Astrocyte (in vitro differentiated cells and primary cell): ENCODE results near the gene NCAPG2. TPM values are rescaled to one million over a fixed set of nuclear protein-coding genes. Genes with fewer than 3 reads are reported as not detected.

ENCODE experiments used
- DNase-seq: peaks from one replicate; pipeline ENCODE4 v3.0.0-alpha.2; 2010; ENCODE audit warnings: low read depth
- FAIRE-seq: peaks from 2 replicates; lab custom pipeline; 2011; peaks lifted over from hg19 to GRCh38; lab: Jason Lieb, UNC
- H2AFZ ChIP-seq: 2 replicates; pipeline ENCODE4 v1.6.0; 2012; ENCODE audit warnings: low read depth, low read length, inconsistent platforms
- H3K27ac ChIP-seq: 2 replicates; pipeline ENCODE4 v1.5.1; 2011; ENCODE audit warnings: low read depth, low read length, inconsistent platforms
- H3K27me3 ChIP-seq: 2 replicates; pipeline ENCODE4 v1.6.0; 2011; ENCODE audit warnings: low read length, inconsistent platforms; ENCODE audit not compliant: insufficient read depth
- H3K36me3 ChIP-seq: 2 replicates; pipeline ENCODE4 v1.5.1; 2011; ENCODE audit warnings: low read length, inconsistent platforms; ENCODE audit not compliant: insufficient read depth
- H3K4me1 ChIP-seq: 2 replicates; pipeline ENCODE4 v1.5.1; 2011; ENCODE audit warnings: low read length, inconsistent platforms; ENCODE audit not compliant: insufficient read depth
- H3K4me2 ChIP-seq: 2 replicates; pipeline ENCODE4 v1.6.0; 2012; ENCODE audit warnings: low read length, inconsistent platforms
- H3K4me3 ChIP-seq: 2 replicates; pipeline ENCODE4 v1.5.1; 2011; ENCODE audit warnings: low read depth, mild to moderate bottlenecking, low read length, inconsistent platforms; ENCODE audit not compliant: insufficient read depth
- H3K79me2 ChIP-seq: 2 replicates; pipeline ENCODE4 v1.6.0; 2012; ENCODE audit warnings: mild to moderate bottlenecking, low read length, inconsistent platforms; ENCODE audit not compliant: insufficient read depth
- H3K9ac ChIP-seq: 2 replicates; pipeline ENCODE4 v1.6.0; 2012; ENCODE audit warnings: mild to moderate bottlenecking, low read length, inconsistent platforms
- H3K9me3 ChIP-seq: 2 replicates; pipeline ENCODE4 v1.5.1; 2012; ENCODE audit warnings: low read depth, mild to moderate bottlenecking, low read length, inconsistent platforms; ENCODE audit not compliant: insufficient read depth
- H4K20me1 ChIP-seq: 2 replicates; pipeline ENCODE4 v1.6.0; 2012; ENCODE audit warnings: low read length, inconsistent platforms; ENCODE audit not compliant: insufficient read depth
- H3K27ac Mint-ChIP-seq: one replicate; pipeline ENCODE4 v1.8.0; 2021; ENCODE audit warnings: mild to moderate bottlenecking, mixed read lengths; ENCODE audit not compliant: unreplicated experiment
- H3K27me3 Mint-ChIP-seq: one replicate; pipeline ENCODE4 v1.8.0; 2021; ENCODE audit warnings: low read depth, mixed read lengths; ENCODE audit not compliant: unreplicated experiment
- H3K36me3 Mint-ChIP-seq: one replicate; pipeline ENCODE4 v1.8.0; 2021; ENCODE audit warnings: low read depth, mixed read lengths; ENCODE audit not compliant: unreplicated experiment
- H3K4me1 Mint-ChIP-seq: one replicate; pipeline ENCODE4 v1.8.0; 2021; ENCODE audit warnings: low read depth, mixed read lengths; ENCODE audit not compliant: unreplicated experiment
- H3K4me3 Mint-ChIP-seq: one replicate; pipeline ENCODE4 v1.8.0; 2021; ENCODE audit warnings: mild to moderate bottlenecking, moderate library complexity, mixed read lengths; ENCODE audit not compliant: unreplicated experiment
- H3K9me3 Mint-ChIP-seq: one replicate; pipeline ENCODE4 v1.8.0; 2021; ENCODE audit warnings: mild to moderate bottlenecking, mixed read lengths; ENCODE audit not compliant: unreplicated experiment
- CTCF ChIP-seq: IDR thresholded peaks from 2 replicates; pipeline ENCODE4 v1.5.1; 2011; ENCODE audit warnings: low read depth, mild to moderate bottlenecking, inconsistent platforms, low read length, moderate library complexity; ENCODE audit not compliant: insufficient read depth
- EZH2 ChIP-seq: IDR thresholded peaks from 2 replicates; pipeline ENCODE4 v1.6.1; 2012; ENCODE audit warnings: mild to moderate bottlenecking, low read length, inconsistent platforms; ENCODE audit not compliant: insufficient read depth
- total RNA-seq: library from RNA; stranded (reverse); gene quantifications from 2 replicates; pipeline ENCODE4 v1.2.1, GENCODE V29; 2021

The NCAPG2 gene
- total RNA-seq, 1 donor from 2014 or later: 9.6 TPM

GRCh38 chr7:158687406-158687805 is 17.2 kb downstream of the NCAPG2 start:
- Mint-ChIP-seq H3K4me3 (no peak overlapping the region), H3K9me3 (peaks cover 2% of the 10 kb centered on the region), H3K27ac (no peak overlapping the region), H3K27me3 (no peaks in the 10 kb centered on the region), H3K36me3 (peaks cover 14% of the 10 kb centered on the region), H3K4me1 (peaks cover 4% of the 10 kb centered on the region)
- FAIRE-seq (no peak), DNase-seq (no peak)
- Histone ChIP-seq H3K4me3 (no peak overlapping the region), H3K4me1 (peaks cover 18% of the 10 kb centered on the region), H4K20me1 (no peaks in the 10 kb centered on the region), H2AFZ (no peak overlapping the region), H3K27me3 (no peaks in the 10 kb centered on the region), H3K9me3 (no peaks in the 10 kb centered on the region), H3K36me3 (peaks cover 20% of the 10 kb centered on the region), H3K4me2 (no peak overlapping the region), H3K27ac (no peak overlapping the region), H3K9ac (no peak overlapping the region), H3K79me2 (no peaks in the 10 kb centered on the region)
- TF ChIP-seq CTCF: no peak
- TF ChIP-seq EZH2: no peak

GRCh38 chr7:158685693-158686092 is 18.9 kb downstream of the NCAPG2 start:
- Histone ChIP-seq H3K4me2 (no peak overlapping the region), H3K4me3 (no peak overlapping the region), H3K9me3 (no peaks in the 10 kb centered on the region), H3K27ac (no peak overlapping the region), H3K27me3 (no peaks in the 10 kb centered on the region), H3K79me2 (no peaks in the 10 kb centered on the region), H3K36me3 (peaks cover 20% of the 10 kb centered on the region), H4K20me1 (no peaks in the 10 kb centered on the region), H3K4me1 (peaks cover 18% of the 10 kb centered on the region), H2AFZ (no peak overlapping the region), H3K9ac (no peak overlapping the region)
- Mint-ChIP-seq H3K27me3 (no peaks in the 10 kb centered on the region), H3K4me3 (no peak overlapping the region), H3K9me3 (peaks cover 2% of the 10 kb centered on the region), H3K27ac (no peak overlapping the region), H3K36me3 (peaks cover 14% of the 10 kb centered on the region), H3K4me1 (peaks cover 4% of the 10 kb centered on the region)
- TF ChIP-seq CTCF (no peak), EZH2 (no peak)
- DNase-seq (no peak), FAIRE-seq (no peak)

GRCh38 chr7:158684329-158684728 is 20.3 kb downstream of the NCAPG2 start:
- no peak overlapping the region for H3K27ac Mint-ChIP-seq
- H2AFZ ChIP-seq: no peak overlapping the region
- no peak overlapping the region for H3K9ac ChIP-seq
- peaks cover 20% of the 10 kb centered on the region for H3K36me3 ChIP-seq
- no peaks in the 10 kb centered on the region for H3K79me2 ChIP-seq
- H3K27ac ChIP-seq: no peak overlapping the region
- no peaks in the 10 kb centered on the region for H3K9me3 ChIP-seq
- no peak overlapping the region for H3K4me3 ChIP-seq
- no peak overlapping the region for H3K4me3 Mint-ChIP-seq
- DNase-seq (peak; percentile 30), FAIRE-seq (no peak)
- no peak for TF ChIP-seq EZH2
- TF ChIP-seq CTCF: no peak
- peak overlapping the region; percentile 62 for H3K4me2 ChIP-seq
- no peaks in the 10 kb centered on the region for H3K27me3 ChIP-seq
- H3K4me1 Mint-ChIP-seq: peaks cover 4% of the 10 kb centered on the region
- peaks cover 2% of the 10 kb centered on the region for H3K9me3 Mint-ChIP-seq
- peaks cover 14% of the 10 kb centered on the region for H3K36me3 Mint-ChIP-seq
- H4K20me1 ChIP-seq: no peaks in the 10 kb centered on the region
- H3K4me1 ChIP-seq: peaks cover 18% of the 10 kb centered on the region
- H3K27me3 Mint-ChIP-seq: no peaks in the 10 kb centered on the region
